ENCODE measurements around the gene NSD1. TPM values are rescaled to one million over a fixed set of nuclear protein-coding genes. Genes with fewer than 3 reads are reported as not detected.

NSD1 gene
- total and polyA plus RNA-seq, 9 of the 15 experiments (the other 6 are each of a cell fraction or from before 2014, with no cell fraction given), result 3.8 to 51.0 (median 24.7) TPM

GRCh38 chr5:177185993-177186392 lies 52.4 kb downstream of the NSD1 start:
- in situ Hi-C loops (cut with MboI) (no loop called here), intact Hi-C loops (cut with micrococcal nuclease) (no loop called here)
- Histone ChIP-seq H3K4me2 (ENCODE audit: insufficient read depth, low read length) (no peak overlapping the region), H3K9me1 (ENCODE audit: control insufficient read depth, insufficient read depth, low read length) (no peaks in the 10 kb centered on the region), H3K9me3 (replicated peaks; ENCODE audit: control insufficient read depth, insufficient read depth, low read depth, low read length) (no peaks in the 10 kb centered on the region), H3K36me3 (ENCODE audit: control insufficient read depth, insufficient read depth, low read length) (peaks cover 12% of the 10 kb centered on the region; the same call in 2 of the 3 replicates), H3K4me1 (replicated peaks in 1 of 2; ENCODE audit: control insufficient read depth in 2 of 2, insufficient read depth in 2 of 2, low read length in 2 of 2) (peaks cover 0 to 4% of the 10 kb centered on the region in 2 experiments; a peak in 3 of 5 replicates), H3K27me3 (ENCODE audit: control insufficient read depth in 2 of 2, insufficient read depth in 2 of 2, low read length in 2 of 2) (no peaks in the 10 kb centered on the region), H3K9ac (ENCODE audit: insufficient read depth in 1 of 2, low read depth in 2 of 2, low read length in 2 of 2) (no peak overlapping the region), H2AFZ (ENCODE audit: low read depth, low read length) (no peak overlapping the region), H3K79me2 (ENCODE audit: control insufficient read depth, insufficient read depth, low read length) (peaks cover 61% of the 10 kb centered on the region), H4K20me1 (replicated peaks; ENCODE audit: control insufficient read depth, insufficient read depth, low read length) (no peaks in the 10 kb centered on the region; the same call in none of the 2 replicates), H3K4me3 (no peak overlapping the region), H3K27ac (ENCODE audit: extremely low read depth, low read depth, low read length) (no peak overlapping the region)
- FAIRE-seq (no peak), ATAC-seq (peak; percentile 64), DNase-seq (ENCODE audit: extremely low read depth in 1 of 4, low spot score in 3 of 4) (no peak)
- 70% methylated on average over 2 of the region's 2 CpGs for WGBS (ENCODE audit: insufficient coverage, low coverage, missing lambda C conversion rate)
- TF ChIP-seq EHMT2 (IDR thresholded peaks at IDR 0.05) (no peak), NCOA2 (IDR thresholded peaks at IDR 0.05; ENCODE audit: partially characterized antibody in 2 of 2) (peak in 1 of 2 experiments; percentile 44), SMARCA4 (IDR thresholded peaks at IDR 0.05) (no peak), RBBP5 (IDR thresholded peaks at IDR 0.05; ENCODE audit: borderline replicate concordance, insufficient read depth, low read length, poor library complexity, severe bottlenecking) (no peak)
- POLR2A ChIA-PET, result no interaction called here
- CTCF ChIA-PET (ENCODE audit: low intra/inter-chr PET ratio), result no interaction called here
- BruUV-seq (replicated peaks), result no TSS peak

DNA sequence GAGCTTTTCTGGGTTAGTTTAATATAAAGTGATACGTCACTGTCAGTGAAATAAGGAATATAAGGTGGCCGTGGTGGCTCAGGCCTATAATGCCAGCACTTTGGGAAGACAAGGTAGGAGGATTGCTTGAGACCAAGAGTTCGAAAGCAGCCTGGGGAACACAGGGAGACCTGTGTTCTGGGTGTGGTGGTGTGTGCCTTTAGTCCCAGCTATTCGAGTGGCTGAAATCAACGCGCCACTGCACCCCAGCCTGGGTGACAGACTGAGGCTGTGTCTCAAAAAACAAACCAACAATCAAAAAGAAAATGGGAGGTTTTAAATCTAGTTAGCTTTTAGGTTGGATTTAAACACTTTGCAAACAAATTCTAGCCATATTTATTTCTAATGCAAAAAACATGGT lies 53.1 kb downstream of the NSD1 start:
- no peaks in the 10 kb centered on the region for H3K9me1 ChIP-seq (ENCODE audit: control insufficient read depth, insufficient read depth, low read length)
- CTCF ChIA-PET (ENCODE audit: low intra/inter-chr PET ratio), result no interaction called here
- H3K4me3 ChIP-seq, result no peak overlapping the region
- no peak overlapping the region for H2AFZ ChIP-seq (ENCODE audit: low read depth, low read length)
- no peaks in the 10 kb centered on the region; the same call in 1 of the 2 replicates for H4K20me1 ChIP-seq (replicated peaks; ENCODE audit: control insufficient read depth, insufficient read depth, low read length)
- WGBS (ENCODE audit: insufficient coverage, low coverage, missing lambda C conversion rate), result 92% methylated on average over 6 of the region's 6 CpGs
- H3K9me3 ChIP-seq (replicated peaks; ENCODE audit: control insufficient read depth, insufficient read depth, low read depth, low read length), result no peaks in the 10 kb centered on the region
- peaks cover 10% of the 10 kb centered on the region; the same call in 2 of the 3 replicates for H3K36me3 ChIP-seq (ENCODE audit: control insufficient read depth, insufficient read depth, low read length)
- in situ Hi-C loops (cut with MboI) (no loop called here), intact Hi-C loops (cut with micrococcal nuclease) (no loop called here)
- no TSS peak for BruUV-seq (replicated peaks)
- H3K79me2 ChIP-seq (ENCODE audit: control insufficient read depth, insufficient read depth, low read length), result peaks cover 60% of the 10 kb centered on the region
- DNase-seq (ENCODE audit: extremely low read depth in 1 of 4, low spot score in 3 of 4) (no peak), ATAC-seq (peak; percentile 57), FAIRE-seq (no peak)
- H3K27me3 ChIP-seq (ENCODE audit: control insufficient read depth in 2 of 2, insufficient read depth in 2 of 2, low read length in 2 of 2), result no peaks in the 10 kb centered on the region
- H3K9ac ChIP-seq (ENCODE audit: insufficient read depth in 1 of 2, low read depth in 2 of 2, low read length in 2 of 2), result peak overlapping the region in 1 of 2 experiments; percentile 73; a peak in 1 of 4 replicates
- H3K4me1 ChIP-seq (replicated peaks in 1 of 2; ENCODE audit: control insufficient read depth in 2 of 2, insufficient read depth in 2 of 2, low read length in 2 of 2), result peaks cover 0 to 4% of the 10 kb centered on the region in 2 experiments; a peak in 3 of 5 replicates
- POLR2A ChIA-PET, result interaction anchor here (1.4 kb wide), 1 partner anchor 18 kb away, joined by 4 read pairs; no protein-coding TSS in a partner anchor
- TF ChIP-seq NFE2 (IDR thresholded peaks at IDR 0.05; ENCODE audit: low read depth), result no peak
- no peak for TF ChIP-seq BRD4 (IDR thresholded peaks at IDR 0.05)
- H3K4me2 ChIP-seq (ENCODE audit: insufficient read depth, low read length), result no peak overlapping the region
- no peak overlapping the region for H3K27ac ChIP-seq (ENCODE audit: extremely low read depth, low read depth, low read length)

All from K562 (cell line).